GM12864 (cell line): ENCODE measurements around the gene AMDHD1.

ENCODE experiments used
- DNase-seq: peaks from one replicate; pipeline ENCODE4 v3.0.0-alpha.2; 2011; ENCODE audit warnings: low read depth
- H3K4me3 ChIP-seq: 2 replicates; pipeline ENCODE4 v1.5.1; 2011; ENCODE audit warnings: mild to moderate bottlenecking, low read depth, low read length, control low read depth
- TF ChIP-seq, protein P1 (sequence below): IDR thresholded peaks from 2 replicates; pipeline ENCODE4 v1.5.1; 2011; ENCODE audit warnings: low read depth, mild to moderate bottlenecking, moderate library complexity, low read length, control low read depth, inconsistent platforms; ENCODE audit errors: missing control alignments

Gene AMDHD1, protein sequence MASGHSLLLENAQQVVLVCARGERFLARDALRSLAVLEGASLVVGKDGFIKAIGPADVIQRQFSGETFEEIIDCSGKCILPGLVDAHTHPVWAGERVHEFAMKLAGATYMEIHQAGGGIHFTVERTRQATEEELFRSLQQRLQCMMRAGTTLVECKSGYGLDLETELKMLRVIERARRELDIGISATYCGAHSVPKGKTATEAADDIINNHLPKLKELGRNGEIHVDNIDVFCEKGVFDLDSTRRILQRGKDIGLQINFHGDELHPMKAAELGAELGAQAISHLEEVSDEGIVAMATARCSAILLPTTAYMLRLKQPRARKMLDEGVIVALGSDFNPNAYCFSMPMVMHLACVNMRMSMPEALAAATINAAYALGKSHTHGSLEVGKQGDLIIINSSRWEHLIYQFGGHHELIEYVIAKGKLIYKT

DNA sequence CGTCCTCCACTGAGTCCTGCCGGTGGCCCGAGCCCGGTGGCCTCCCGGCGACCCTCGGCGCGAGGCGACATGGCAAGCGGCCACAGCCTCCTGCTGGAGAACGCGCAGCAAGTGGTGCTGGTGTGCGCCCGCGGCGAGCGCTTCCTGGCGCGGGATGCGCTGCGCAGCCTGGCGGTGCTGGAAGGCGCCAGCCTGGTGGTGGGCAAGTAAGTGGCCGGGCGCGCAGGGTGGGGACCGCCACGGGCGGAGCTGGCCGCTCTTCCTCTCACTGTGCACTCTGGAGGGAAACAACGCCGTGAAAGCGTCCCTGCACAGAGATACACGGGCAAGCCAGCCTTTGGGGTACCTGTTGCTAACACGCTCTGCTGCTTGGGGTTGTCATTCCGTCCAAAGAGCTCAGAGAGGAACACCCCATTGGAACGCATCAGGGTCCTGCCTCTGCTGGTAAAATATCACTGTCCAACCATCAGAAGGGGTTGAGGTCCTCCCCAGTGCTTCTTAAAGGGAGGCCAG lies at the start of gene AMDHD1:
TSS of gene AMDHD1 (plus strand) at position 2 of the 513 bp plus-strand sequence. CDS start at position 70, 68 bp downstream.
- no peak for DNase-seq
- H3K4me3 ChIP-seq: peak within 1 kb of the TSS; percentile 94
- TF ChIP-seq, protein P1, sequence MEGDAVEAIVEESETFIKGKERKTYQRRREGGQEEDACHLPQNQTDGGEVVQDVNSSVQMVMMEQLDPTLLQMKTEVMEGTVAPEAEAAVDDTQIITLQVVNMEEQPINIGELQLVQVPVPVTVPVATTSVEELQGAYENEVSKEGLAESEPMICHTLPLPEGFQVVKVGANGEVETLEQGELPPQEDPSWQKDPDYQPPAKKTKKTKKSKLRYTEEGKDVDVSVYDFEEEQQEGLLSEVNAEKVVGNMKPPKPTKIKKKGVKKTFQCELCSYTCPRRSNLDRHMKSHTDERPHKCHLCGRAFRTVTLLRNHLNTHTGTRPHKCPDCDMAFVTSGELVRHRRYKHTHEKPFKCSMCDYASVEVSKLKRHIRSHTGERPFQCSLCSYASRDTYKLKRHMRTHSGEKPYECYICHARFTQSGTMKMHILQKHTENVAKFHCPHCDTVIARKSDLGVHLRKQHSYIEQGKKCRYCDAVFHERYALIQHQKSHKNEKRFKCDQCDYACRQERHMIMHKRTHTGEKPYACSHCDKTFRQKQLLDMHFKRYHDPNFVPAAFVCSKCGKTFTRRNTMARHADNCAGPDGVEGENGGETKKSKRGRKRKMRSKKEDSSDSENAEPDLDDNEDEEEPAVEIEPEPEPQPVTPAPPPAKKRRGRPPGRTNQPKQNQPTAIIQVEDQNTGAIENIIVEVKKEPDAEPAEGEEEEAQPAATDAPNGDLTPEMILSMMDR: peak; percentile 33

DNA sequence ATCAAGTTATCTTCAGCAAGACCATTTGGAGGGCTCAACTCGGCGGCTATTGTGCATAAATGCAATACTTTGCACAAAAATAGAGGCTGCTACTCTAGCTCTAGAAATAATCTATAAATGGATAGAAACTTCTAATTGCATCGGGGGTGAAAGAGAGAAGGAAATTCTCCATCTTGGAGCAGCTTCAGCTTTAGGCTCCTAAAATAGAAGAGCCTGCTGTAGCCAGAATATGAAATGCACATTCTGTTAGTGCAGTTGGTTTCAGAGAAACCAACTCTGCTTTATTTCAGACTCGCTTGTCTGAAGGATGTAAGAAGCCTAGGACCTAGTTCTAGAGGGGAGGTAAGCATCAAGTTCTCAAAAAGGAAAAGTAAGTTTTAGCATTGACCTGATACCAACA lies 46.3 kb upstream of the AMDHD1 start:
- TF ChIP-seq, protein P1: no peak
- DNase-seq: no peak
- H3K4me3 ChIP-seq: no peak overlapping the region

DNA sequence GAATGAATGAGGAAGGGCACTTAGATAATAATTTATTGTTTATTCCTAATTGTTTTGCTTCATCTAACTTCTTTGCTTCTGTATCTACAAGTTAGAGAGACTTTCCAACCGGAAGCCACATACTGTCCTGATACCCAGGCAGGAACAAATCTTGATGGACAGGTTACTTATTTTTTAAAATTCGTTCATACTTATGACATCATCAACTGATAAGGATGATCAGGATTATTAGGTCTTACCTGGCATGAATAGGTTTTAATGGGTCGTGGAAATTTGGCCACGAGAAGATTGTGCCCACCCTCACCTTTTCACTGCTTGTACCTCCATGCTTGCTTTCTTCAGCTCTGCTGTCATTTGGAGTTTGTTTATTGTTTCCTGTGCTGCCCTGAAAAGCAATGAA lies 45.0 kb upstream of the AMDHD1 start:
- DNase-seq: no peak
- H3K4me3 ChIP-seq: no peak overlapping the region
- TF ChIP-seq, protein P1: no peak

DNA sequence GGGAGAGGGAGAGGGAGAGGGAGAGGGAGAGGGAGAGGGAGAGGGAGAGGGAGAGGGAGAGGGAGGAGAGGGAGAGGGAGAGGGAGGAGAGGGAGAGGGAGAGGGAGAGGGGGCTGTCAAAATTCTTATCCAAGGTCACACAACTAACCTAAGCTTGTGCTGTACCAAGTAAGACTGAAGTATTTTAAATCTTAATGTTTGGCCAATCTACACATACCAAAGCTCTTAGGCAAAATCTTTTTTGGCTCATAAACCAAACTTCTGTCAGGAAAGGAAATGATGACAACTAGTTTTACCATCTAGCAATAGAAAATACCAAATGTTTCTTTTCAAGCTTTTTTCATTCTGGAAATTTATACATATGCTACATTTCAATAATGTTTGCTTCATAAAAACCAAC lies 34.6 kb upstream of the AMDHD1 start:
- TF ChIP-seq, protein P1: no peak
- H3K4me3 ChIP-seq: no peak overlapping the region
- DNase-seq: no peak

DNA sequence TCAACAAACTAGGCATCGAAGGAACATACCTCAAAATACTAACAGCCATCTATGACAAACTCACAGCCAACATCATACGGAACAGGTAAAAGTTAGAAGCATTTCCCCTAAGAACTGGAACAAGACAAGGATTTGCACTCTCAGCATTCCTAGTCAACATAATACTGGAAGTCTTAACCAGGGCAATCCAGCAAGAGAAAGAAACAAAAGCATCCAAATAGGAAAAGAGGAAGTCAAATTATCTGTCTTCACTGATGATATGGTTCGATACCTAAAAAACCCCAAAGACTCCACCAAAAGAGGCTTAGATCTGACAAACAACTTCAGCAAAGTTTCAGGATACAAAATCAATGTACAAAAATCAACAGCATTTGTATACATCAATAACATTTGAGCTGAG lies 33.3 kb upstream of the AMDHD1 start:
- TF ChIP-seq, protein P1: no peak

DNA sequence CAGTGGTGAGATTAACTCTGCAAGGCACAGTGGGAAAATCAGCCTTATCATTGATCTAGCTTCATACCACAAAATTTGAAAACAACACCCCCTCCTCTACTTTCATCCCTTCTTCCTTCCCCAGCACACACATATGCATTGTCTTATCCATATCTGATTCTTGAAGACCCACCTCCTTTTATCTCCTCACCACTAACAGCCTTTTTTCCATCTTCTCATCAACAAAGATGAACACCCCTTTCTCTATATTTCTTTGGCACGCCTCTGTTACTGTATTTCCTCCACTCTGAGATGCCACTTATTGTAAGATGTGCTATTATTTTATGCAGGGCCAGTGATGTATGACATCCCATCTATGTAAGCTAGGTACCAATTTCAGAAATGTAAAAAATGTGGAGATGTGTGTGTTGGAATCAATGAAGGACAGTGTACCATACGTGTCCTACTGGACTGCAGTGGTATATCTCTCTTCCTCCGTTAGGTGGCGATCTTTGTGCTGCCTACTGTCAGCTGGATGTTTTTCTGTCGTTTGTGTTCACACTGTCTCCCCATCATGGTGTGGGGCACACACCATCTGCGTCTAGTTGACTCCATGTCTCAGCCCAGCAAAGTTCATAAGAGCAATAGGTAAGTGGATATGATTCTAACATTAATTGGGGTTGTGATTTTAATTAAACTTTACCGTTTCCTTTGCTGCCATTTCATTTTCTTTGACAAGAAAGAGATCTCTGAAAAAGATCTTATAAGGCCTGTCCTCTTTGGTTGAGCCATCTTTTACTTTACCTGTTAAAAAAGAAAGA lies 24.7 kb upstream of the AMDHD1 start:
- DNase-seq: no peak
- TF ChIP-seq, protein P1: peak; percentile 94
- H3K4me3 ChIP-seq: no peak overlapping the region

More for the DNA sequence above, 33.3 kb upstream of the AMDHD1 start:
- DNase-seq: no peak
- H3K4me3 ChIP-seq: no peak overlapping the region
